AML-193 (cell line): ENCODE measurements around the gene RNF112.

Experiments
- DNase-seq, 2 experiments: peaks; one replicate each; lab custom pipeline; 2025; lab: John Stamatoyannopoulos, UW

Gene RNF112

DNA sequence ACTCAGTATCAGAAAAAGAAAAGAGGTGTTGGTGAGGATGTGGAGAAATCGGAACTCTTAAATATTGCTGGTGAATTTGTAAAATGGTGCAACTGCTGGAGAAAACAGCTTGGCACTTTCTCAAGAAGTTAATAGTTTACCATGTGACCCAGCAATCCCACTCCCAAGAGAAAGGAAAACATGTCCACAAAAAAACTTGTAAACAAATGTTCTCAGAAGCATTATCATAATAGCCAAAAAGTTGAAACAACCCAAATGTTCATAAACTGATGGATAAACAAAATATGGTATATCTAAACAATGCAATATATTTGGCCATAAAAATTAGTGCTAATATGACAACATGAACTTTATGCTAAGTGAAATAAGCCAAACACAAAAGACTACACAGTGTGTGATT, 35.3 kb upstream of the RNF112 start:
- no peak for DNase-seq

DNA sequence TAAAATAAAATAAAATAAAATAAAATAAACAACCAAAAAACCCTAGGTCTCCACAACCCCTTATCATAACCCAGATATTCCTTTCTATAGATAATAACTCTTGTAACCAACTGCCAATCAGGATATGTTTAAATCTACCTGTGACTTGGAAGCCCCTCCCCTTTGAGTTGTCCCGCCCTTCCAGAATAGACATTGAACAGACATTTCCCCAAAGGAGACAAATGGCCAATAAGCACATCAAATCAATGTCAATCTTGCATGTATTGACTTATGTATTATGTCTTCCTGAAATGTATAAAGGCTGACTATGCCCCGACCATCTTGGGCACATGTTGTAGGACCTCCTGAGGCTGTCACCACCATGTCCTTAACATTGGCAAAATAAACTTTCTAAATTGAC, 34.2 kb upstream of the RNF112 start:
- DNase-seq: no peak

DNA sequence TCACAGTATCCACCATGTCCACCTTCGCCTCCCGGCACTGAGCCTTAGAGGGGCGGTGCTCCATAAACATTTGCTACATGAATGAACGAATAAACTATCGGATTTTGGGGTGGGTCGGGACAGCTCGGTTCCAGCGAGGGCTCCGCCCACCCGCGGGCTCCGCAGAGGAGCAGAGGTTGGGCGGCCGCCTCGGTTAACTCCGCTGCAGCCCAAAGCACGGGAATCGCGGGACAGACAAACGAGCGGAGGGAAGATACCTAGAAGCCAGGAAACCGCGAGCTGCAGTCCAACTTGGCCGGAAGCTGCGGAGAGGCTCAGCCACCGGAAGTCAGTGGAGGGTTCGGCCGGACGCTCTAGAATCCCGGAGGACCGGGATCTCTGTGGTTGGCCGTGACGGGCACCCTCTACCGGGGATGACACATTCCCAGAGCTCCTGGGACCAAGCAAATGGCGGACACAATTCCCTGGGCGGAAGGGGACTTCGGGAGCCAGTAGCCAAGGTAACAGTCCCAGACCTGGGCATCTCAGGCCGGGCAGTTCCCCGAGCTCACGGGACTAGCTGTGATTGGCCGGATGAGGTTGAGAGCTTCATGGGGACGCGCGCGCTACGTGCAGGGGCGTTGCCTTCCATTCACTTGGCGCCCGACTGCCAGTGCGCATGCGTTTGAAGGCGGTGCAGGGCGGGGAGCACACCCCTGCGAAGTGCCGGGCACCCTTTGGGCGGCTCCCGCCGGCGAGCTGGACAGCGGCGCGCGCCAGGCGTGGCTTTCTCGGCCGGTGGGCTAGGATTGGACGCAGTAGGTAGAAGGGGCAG, 33.2 kb upstream of the RNF112 start:
- DNase-seq: peak; percentile 99

GRCh38 chr17:19378416-19379360, 32.3 kb upstream of the RNF112 start, which contains the start of gene MAPK7:
MAPK7 (plus strand) TSS chr17:19378498; CDS start chr17:19378901, 403 bp downstream.
- no peak for DNase-seq

DNA sequence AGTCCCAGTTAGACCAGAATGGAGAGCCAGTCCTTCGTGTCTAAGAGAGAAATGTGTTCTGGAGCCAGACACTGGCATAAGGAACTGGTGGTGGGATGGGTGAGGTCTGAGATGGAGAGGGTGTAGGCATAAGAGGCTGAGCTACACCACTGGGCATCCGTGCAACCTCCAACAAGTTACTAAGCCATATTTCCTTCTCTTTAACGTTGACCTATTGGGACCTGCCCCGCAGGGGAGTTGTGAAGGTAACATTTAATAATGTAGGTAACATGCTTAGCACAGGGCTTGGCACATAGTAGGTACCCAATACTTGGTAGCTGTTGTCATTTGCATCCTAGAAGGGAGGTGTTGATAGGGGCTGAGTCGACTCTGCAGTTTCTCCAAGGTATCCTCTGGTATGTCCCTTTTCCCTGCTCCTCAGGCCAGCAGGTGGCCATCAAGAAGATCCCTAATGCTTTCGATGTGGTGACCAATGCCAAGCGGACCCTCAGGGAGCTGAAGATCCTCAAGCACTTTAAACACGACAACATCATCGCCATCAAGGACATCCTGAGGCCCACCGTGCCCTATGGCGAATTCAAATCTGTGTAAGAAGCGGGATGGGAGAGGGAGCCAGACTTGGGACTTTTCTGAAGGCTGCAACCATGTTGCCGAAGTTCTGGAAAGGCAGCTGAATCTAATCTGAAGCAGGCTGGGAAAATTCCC, 31.5 kb upstream of the RNF112 start:
- no peak for DNase-seq

- DNase-seq: no peak
Measured at GRCh38 chr17:19380481-19381301, 30.3 kb upstream of the RNF112 start.

DNA sequence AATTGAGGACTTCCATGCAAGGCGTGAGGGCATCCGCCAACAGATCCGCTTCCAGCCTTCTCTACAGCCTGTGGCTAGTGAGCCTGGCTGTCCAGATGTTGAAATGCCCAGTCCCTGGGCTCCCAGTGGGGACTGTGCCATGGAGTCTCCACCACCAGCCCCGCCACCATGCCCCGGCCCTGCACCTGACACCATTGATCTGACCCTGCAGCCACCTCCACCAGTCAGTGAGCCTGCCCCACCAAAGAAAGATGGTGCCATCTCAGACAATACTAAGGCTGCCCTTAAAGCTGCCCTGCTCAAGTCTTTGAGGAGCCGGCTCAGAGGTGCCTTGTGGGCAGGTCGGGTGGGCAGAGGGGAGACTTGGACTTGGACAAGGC, 29.7 kb upstream of the RNF112 start:
- DNase-seq: no peak

DNA sequence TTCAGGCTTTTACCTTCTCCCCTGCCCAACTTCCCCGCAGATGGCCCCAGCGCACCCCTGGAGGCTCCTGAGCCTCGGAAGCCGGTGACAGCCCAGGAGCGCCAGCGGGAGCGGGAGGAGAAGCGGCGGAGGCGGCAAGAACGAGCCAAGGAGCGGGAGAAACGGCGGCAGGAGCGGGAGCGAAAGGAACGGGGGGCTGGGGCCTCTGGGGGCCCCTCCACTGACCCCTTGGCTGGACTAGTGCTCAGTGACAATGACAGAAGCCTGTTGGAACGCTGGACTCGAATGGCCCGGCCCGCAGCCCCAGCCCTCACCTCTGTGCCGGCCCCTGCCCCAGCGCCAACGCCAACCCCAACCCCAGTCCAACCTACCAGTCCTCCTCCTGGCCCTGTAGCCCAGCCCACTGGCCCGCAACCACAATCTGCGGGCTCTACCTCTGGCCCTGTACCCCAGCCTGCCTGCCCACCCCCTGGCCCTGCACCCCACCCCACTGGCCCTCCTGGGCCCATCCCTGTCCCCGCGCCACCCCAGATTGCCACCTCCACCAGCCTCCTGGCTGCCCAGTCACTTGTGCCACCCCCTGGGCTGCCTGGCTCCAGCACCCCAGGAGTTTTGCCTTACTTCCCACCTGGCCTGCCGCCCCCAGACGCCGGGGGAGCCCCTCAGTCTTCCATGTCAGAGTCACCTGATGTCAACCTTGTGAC, 29.1 kb upstream of the RNF112 start:
- no peak for DNase-seq

GRCh38 chr17:19382531-19383444, 28.2 kb upstream of the RNF112 start:
- no peak for DNase-seq

DNA sequence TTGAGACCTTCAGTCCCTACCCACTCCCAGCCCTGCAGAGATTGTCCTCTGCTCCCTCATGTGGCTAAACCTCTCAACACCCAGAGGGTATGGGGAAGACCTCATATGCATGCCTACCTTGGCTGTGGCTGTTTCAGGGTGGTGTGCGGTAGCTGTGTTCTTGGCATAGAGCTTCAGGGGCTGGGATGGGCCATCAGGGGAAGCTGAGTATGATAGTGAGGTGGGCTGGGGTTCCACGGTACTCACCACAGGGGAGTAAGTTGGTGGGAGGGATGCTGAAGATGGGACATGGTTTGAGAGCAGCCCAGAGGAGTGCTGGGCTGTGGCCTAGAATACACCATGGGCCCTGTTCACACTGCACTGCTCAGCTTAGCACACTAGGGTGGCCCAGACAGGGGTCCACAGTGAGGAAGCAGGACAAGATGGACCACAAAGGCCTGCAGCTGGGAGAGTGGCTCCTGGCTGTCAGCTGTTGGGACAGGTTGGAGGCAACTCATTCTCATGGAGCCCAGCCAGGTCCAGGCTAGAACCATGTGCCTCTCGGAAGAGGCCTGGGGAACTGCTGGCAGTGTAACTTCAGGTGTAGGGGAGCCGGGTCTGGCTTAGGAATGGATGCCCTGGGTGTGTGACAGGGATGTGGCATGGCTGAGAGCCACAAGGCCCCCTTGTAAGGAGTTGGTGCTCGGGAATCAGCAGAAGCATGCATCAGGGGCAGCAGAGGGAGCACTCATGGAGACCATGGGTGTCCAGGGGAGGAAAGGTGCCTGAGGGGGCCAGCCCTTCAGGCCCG, 27.2 kb upstream of the RNF112 start:
- no peak for DNase-seq

- DNase-seq: no peak
Measured at GRCh38 chr17:19384723-19385391, 26.2 kb upstream of the RNF112 start.

DNA sequence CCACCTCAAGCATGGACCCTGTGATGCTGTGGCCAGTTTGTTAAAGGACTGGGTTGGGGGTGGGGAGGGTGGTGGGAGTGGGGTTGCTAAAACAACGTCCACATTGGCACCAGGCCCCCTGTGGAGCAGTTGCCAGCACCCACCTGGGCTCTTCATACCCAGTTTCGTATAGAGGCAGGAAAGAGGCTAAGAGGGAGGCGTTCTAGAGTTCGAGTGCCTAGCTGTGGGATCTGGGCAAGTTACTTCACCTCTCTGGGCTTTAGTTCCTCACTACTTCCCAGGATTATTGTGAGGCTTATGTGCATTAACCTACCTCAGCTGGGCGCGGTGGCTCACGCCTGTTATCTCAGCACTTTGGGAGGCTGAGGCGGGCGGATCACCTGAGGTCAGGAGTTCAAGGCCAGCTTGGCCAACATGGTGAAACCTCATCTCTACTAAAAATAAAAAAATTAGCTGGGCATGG, 25.5 kb upstream of the RNF112 start:
- DNase-seq: no peak

GRCh38 chr17:19386051-19386929, 24.7 kb upstream of the RNF112 start:
- DNase-seq: peak; percentile 82 to 92

GRCh38 chr17:19386974-19387920, 23.8 kb upstream of the RNF112 start, which contains the start of gene MFAP4:
MFAP4 (minus strand) TSS chr17:19387190; CDS start chr17:19387155, 35 bp downstream.
- DNase-seq: no peak

DNA sequence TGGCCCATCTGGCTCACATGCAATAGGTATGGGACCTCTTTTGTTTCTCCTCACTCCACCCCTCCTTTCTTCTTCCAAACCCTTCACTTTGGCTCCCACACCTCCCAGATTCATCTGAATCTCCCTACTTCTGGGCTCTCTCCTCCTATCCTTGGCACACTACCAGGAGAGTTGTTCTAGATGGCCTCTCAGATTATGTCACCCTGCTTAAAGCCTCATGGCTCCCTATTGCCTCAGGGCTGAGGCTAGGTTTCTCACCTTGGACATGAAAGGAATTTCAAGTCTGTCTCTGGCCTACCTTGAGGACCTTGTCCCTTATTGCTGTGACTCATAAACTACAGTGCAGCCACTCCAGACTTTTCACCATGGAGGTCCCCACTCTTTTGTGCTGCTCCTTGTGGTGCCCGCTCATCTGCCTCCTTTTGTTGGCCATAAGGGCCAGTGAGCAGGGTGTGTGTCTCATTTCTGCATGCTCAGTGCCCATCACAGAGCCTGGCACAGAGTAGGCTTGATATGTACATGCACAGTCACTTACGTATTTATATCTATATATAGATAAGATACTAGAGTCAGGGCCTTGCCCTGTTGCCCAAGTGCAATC, 23.0 kb upstream of the RNF112 start:
- DNase-seq: no peak
